Measurements from ENCODE around the gene MAN1A1. TPM values are rescaled to one million over a fixed set of nuclear protein-coding genes. Genes with fewer than 3 reads are reported as not detected.
A peak's percentile ranks its signal among the peaks of the same experiment; 100 is the strongest.

MAN1A1 gene
- total and polyA plus RNA-seq, 7 donors, result 10.2 to 143 (median 81.9) TPM

GRCh38 chr6:119192200-119192599 lies 157.4 kb downstream of the MAN1A1 start:
- 88 to 93% methylated on average over 3 of the region's 3 CpGs for WGBS, 2 donors
- Histone ChIP-seq H3K4me1 (peaks cover 0 to 6% (median 0%) of the 10 kb centered on the region in 4 donors), H3K4me3 (no peak overlapping the region), H3K36me3 (peaks cover 0 to 49% (median 4%) of the 10 kb centered on the region in 4 donors), H3K9me3 (no peaks in the 10 kb centered on the region), H3K27ac (peak overlapping the region in 1 of 4 donors; percentile 15), H3K27me3 (no peaks in the 10 kb centered on the region)
- TF ChIP-seq POLR2AphosphoS5 (IDR thresholded peaks at IDR 0.05) (peak; percentile 17 to 58 (median 28)), POLR2A (IDR thresholded peaks at IDR 0.05) (no peak), EP300 (IDR thresholded peaks at IDR 0.05) (no peak)
- TF ChIP-seq, protein P1, sequence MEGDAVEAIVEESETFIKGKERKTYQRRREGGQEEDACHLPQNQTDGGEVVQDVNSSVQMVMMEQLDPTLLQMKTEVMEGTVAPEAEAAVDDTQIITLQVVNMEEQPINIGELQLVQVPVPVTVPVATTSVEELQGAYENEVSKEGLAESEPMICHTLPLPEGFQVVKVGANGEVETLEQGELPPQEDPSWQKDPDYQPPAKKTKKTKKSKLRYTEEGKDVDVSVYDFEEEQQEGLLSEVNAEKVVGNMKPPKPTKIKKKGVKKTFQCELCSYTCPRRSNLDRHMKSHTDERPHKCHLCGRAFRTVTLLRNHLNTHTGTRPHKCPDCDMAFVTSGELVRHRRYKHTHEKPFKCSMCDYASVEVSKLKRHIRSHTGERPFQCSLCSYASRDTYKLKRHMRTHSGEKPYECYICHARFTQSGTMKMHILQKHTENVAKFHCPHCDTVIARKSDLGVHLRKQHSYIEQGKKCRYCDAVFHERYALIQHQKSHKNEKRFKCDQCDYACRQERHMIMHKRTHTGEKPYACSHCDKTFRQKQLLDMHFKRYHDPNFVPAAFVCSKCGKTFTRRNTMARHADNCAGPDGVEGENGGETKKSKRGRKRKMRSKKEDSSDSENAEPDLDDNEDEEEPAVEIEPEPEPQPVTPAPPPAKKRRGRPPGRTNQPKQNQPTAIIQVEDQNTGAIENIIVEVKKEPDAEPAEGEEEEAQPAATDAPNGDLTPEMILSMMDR (IDR thresholded peaks at IDR 0.05), result no peak
- intact Hi-C loops (cut with DNase I), result no loop called here
- no peak for DNase-seq

DNA sequence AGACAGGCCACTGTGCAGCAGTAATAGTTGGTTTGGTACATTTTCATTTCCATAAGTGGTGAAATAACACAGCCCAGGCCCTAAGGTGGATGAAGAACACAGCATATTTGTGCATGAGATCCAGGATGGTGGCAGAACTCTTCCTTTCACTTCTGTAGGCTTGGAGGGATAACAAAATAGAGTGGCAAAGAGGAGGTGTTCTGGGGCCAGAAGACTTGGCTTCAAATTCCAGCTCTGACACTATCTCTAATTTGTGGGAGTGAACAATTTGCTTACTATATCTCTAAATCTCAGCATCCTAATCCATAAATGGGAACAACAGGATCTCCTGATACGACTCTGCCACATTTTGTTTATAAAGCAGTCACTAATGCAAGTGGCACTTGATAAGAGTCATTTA lies 159.4 kb downstream of the MAN1A1 start:
- 94 to 100% methylated on average over 1 of the region's 1 CpG for WGBS, 2 donors
- no peaks in the 10 kb centered on the region for H3K9me3 ChIP-seq
- peaks cover 0 to 54% (median 4%) of the 10 kb centered on the region in 4 donors for H3K36me3 ChIP-seq

DNA sequence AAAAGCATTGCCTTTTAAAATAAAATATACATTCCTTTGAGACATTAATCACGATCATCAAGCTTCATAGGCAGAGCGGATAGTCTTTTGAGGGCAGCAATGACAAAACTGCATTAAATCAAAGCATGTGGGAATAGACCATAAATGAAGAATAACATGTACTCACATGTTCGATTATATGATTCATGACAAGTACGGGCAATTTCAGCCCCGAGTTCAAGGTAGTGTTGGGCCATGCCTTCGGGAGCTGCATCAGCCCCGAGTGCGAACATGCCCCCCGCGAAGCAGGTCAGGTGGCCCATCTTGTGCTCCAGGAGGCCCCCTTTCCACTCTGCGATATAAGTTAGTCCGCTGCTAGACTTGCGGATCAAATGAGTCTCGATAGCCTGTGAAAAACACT lies 160.1 kb downstream of the MAN1A1 start:
- 83 to 85% methylated on average over 14 of the region's 14 CpGs for WGBS, 2 donors
- no peaks in the 10 kb centered on the region for H3K9me3 ChIP-seq
- peaks cover 0 to 56% (median 4%) of the 10 kb centered on the region in 4 donors for H3K36me3 ChIP-seq
- intact Hi-C loops (cut with DNase I), result no loop called here
- TF ChIP-seq POLR2AphosphoS5 (IDR thresholded peaks at IDR 0.05) (no peak), EP300 (IDR thresholded peaks at IDR 0.05) (no peak), POLR2A (IDR thresholded peaks at IDR 0.05) (no peak)
- DNase-seq, result no peak
- no peaks in the 10 kb centered on the region for H3K4me1 ChIP-seq
- no peak overlapping the region for H3K4me3 ChIP-seq
- H3K27me3 ChIP-seq, result no peaks in the 10 kb centered on the region
- H3K27ac ChIP-seq, result no peak overlapping the region

More for the DNA sequence above, 159.4 kb downstream of the MAN1A1 start:
- no peak overlapping the region for H3K27ac ChIP-seq
- intact Hi-C loops (cut with DNase I), result no loop called here
- no peaks in the 10 kb centered on the region for H3K27me3 ChIP-seq
- no peak for DNase-seq
- no peaks in the 10 kb centered on the region for H3K4me1 ChIP-seq
- no peak overlapping the region for H3K4me3 ChIP-seq
- no peak for TF ChIP-seq EP300 (IDR thresholded peaks at IDR 0.05)
- TF ChIP-seq POLR2A (IDR thresholded peaks at IDR 0.05), result no peak
- TF ChIP-seq POLR2AphosphoS5 (IDR thresholded peaks at IDR 0.05), result no peak
- TF ChIP-seq, protein P1 (IDR thresholded peaks at IDR 0.05), result no peak

DNA sequence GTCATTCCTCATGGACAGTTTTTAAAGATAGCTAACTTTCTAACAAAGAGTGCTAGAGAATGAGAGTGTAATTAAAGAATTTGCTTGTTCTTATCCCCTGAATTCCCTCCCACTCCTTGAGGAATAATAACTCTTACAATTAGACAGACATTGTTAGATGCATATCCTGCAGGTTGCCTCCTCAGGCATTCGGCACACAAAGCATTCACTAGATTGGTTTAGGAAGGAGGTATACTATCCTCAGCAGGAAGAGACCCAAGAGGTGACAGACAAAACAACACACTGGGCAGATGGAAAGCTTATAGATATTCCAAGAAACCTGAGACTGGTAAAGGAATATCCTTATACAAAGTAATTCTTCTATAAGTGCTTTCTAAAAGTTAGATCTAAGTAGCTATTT lies 162.0 kb downstream of the MAN1A1 start:
- TF ChIP-seq POLR2A (IDR thresholded peaks at IDR 0.05) (no peak), EP300 (IDR thresholded peaks at IDR 0.05) (no peak), POLR2AphosphoS5 (IDR thresholded peaks at IDR 0.05) (no peak)
- TF ChIP-seq, protein P1 (IDR thresholded peaks at IDR 0.05), result no peak
- DNase-seq, result no peak
- Histone ChIP-seq H3K36me3 (peaks cover 0 to 52% (median 0%) of the 10 kb centered on the region in 4 donors), H3K4me1 (no peaks in the 10 kb centered on the region), H3K4me3 (no peak overlapping the region), H3K9me3 (no peaks in the 10 kb centered on the region), H3K27me3 (no peaks in the 10 kb centered on the region), H3K27ac (no peak overlapping the region)
- 79 to 93% methylated on average over 1 of the region's 1 CpG for WGBS, 2 donors
- intact Hi-C loops (cut with DNase I), result no loop called here

DNA sequence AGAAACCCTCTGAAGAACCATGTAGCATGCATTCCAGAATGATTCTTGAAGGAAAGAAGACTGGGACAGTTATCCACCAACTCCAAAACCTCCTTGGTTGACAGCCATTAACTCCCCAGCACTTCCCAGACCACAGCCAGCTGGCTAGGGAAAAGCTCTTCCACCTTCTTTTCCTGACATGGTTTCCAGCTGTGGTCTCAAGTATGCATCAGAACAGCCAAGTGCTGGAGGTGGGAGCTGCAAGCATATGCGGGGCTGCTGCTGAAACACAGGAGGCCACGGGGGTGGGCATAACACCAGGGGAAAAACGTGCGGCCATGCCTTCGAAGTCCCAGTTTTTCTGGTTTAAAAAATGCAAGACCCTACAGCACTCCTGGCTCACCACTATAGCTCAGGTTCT lies 163.1 kb downstream of the MAN1A1 start:
- WGBS, 2 donors, result 95% methylated on average over 5 of the region's 5 CpGs
- DNase-seq, result no peak

More for the DNA sequence above, 163.1 kb downstream of the MAN1A1 start:
- TF ChIP-seq POLR2AphosphoS5 (IDR thresholded peaks at IDR 0.05), result no peak
- no peak for TF ChIP-seq POLR2A (IDR thresholded peaks at IDR 0.05)
- TF ChIP-seq EP300 (IDR thresholded peaks at IDR 0.05), result no peak
- TF ChIP-seq, protein P1 (IDR thresholded peaks at IDR 0.05), result no peak
- H3K4me1 ChIP-seq, result no peaks in the 10 kb centered on the region
- peaks cover 0 to 48% (median 0%) of the 10 kb centered on the region in 4 donors for H3K36me3 ChIP-seq
- no peak overlapping the region for H3K4me3 ChIP-seq
- intact Hi-C loops (cut with DNase I), result no loop called here
- no peaks in the 10 kb centered on the region for H3K27me3 ChIP-seq
- H3K27ac ChIP-seq, result no peak overlapping the region
- H3K9me3 ChIP-seq, result no peaks in the 10 kb centered on the region

All from sigmoid colon (tissue), 7 donors.